A673 (cell line): ENCODE results near the gene METTL24.
"Not testable (repeated sequence)": the region's sequence is repeated elsewhere in the genome, so short reads cannot be mapped to it uniquely, and the experiment has no call there.

Experiments
- CTCF ChIP-seq: fragments of 300-800, 200-600 bp; sonication (generic); conservative IDR thresholded peaks from 2 replicates; pipeline ENCODE4 v1.5.1; 2017; ENCODE audit warnings: low read depth, mild to moderate bottlenecking, antibody characterized with exemption, low read length, moderate library complexity, mixed read lengths
- EZH2 ChIP-seq: fragments of 200-600 bp; sonication (generic); IDR thresholded peaks from 2 replicates; pipeline ENCODE4 v1.6.1; 2017; ENCODE audit warnings: borderline replicate concordance, low read depth, mild to moderate bottlenecking, mixed read lengths, antibody characterized with exemption, low read length; ENCODE audit not compliant: poor library complexity, severe bottlenecking

GRCh38 chr6:110309432-110309831 is 48.7 kb downstream of the METTL24 start:
- TF ChIP-seq CTCF, EZH2: not testable (repeated sequence)
